HEK293 (cell line): Measurements from ENCODE around the gene FEV.

ENCODE experiments used
- BCL11A ChIP-seq: fragments of 450-650 bp; formaldehyde crosslinking; IDR thresholded peaks from 2 replicates; pipeline ENCODE4 v1.5.1; 2016; ENCODE audit warnings: low read depth, missing biosample characterization, missing genetic modification characterization
- KLF1 ChIP-seq: fragments of 450-650 bp; formaldehyde crosslinking; IDR thresholded peaks from 2 replicates; pipeline ENCODE4 v1.5.1; 2016; ENCODE audit warnings: missing biosample characterization, missing genetic modification characterization
- MEIS1 ChIP-seq: sonication (generic); formaldehyde crosslinking; IDR thresholded peaks from 2 replicates; pipeline ENCODE4 v1.8.1; 2022; ENCODE audit warnings: missing genetic modification reagents, mild to moderate bottlenecking, borderline replicate concordance
- OSR2 ChIP-seq: fragments of 450-650 bp; formaldehyde crosslinking; IDR thresholded peaks from 2 replicates; pipeline ENCODE4 v1.5.1; 2016; ENCODE audit warnings: missing biosample characterization, missing genetic modification characterization
- SETDB1 ChIP-seq: IDR thresholded peaks from one replicate; pipeline ENCODE4 v1.6.1; 2017; ENCODE audit warnings: mild to moderate bottlenecking, low read length, moderate library complexity, mixed read lengths; ENCODE audit not compliant: insufficient read length
- SP2 ChIP-seq: fragments of 450-650 bp; formaldehyde crosslinking; IDR thresholded peaks from 2 replicates; pipeline ENCODE4 v1.5.1; 2016; ENCODE audit warnings: missing biosample characterization, missing genetic modification characterization
- YY1 ChIP-seq: fragments of 450-650 bp; formaldehyde crosslinking; IDR thresholded peaks from 2 replicates; pipeline ENCODE4 v1.5.1; 2018; ENCODE audit warnings: missing biosample characterization, missing genetic modification characterization
- ZBTB17 ChIP-seq: fragments of 450-650 bp; formaldehyde crosslinking; IDR thresholded peaks from 2 replicates; pipeline ENCODE4 v1.5.1; 2016; ENCODE audit warnings: missing biosample characterization, missing genetic modification characterization
- ZBTB26 ChIP-seq: fragments of 450-650 bp; formaldehyde crosslinking; optimal IDR thresholded peaks from 2 replicates; pipeline ENCODE3; 2016; ENCODE audit warnings: missing biosample characterization, mild to moderate bottlenecking, missing genetic modification characterization
- ZBTB6 ChIP-seq: fragments of 450-650 bp; formaldehyde crosslinking; IDR thresholded peaks from 2 replicates; pipeline ENCODE4 v1.5.1; 2017; ENCODE audit warnings: missing biosample characterization, missing genetic modification characterization
- ZNF112 ChIP-seq: fragments of 450-650 bp; formaldehyde crosslinking; IDR thresholded peaks from 2 replicates; pipeline ENCODE4 v1.5.0; 2017; ENCODE audit warnings: missing biosample characterization, missing genetic modification characterization
- ZNF121 ChIP-seq: fragments of 450-650 bp; formaldehyde crosslinking; IDR thresholded peaks from 2 replicates; pipeline ENCODE4 v1.5.1; 2016; ENCODE audit warnings: missing biosample characterization, missing genetic modification characterization
- ZNF140 ChIP-seq: fragments of 450-650 bp; formaldehyde crosslinking; IDR thresholded peaks from 2 replicates; pipeline ENCODE4 v1.5.1; 2016; ENCODE audit warnings: missing biosample characterization, missing genetic modification characterization
- ZNF354C ChIP-seq: fragments of 450-650 bp; formaldehyde crosslinking; IDR thresholded peaks from 2 replicates; pipeline ENCODE4 v1.5.1; 2016; ENCODE audit warnings: missing biosample characterization, missing genetic modification characterization, low read depth, borderline replicate concordance
- ZNF426 ChIP-seq: fragments of 450-650 bp; formaldehyde crosslinking; IDR thresholded peaks from 2 replicates; pipeline ENCODE4 v1.5.1; 2017; ENCODE audit warnings: missing biosample characterization, missing genetic modification characterization, mild to moderate bottlenecking, inconsistent platforms, moderate library complexity
- ZNF48 ChIP-seq: fragments of 450-650 bp; formaldehyde crosslinking; IDR thresholded peaks from 2 replicates; pipeline ENCODE4 v1.5.1; 2016; ENCODE audit warnings: missing biosample characterization, missing genetic modification characterization
- ZNF514 ChIP-seq: fragments of 450-650 bp; formaldehyde crosslinking; IDR thresholded peaks from 2 replicates; pipeline ENCODE4 v1.5.1; 2016; ENCODE audit warnings: missing biosample characterization, missing genetic modification characterization
- ZNF518A ChIP-seq: fragments of 450-650 bp; formaldehyde crosslinking; conservative IDR thresholded peaks from 2 replicates; pipeline ENCODE4 v1.5.1; 2016; ENCODE audit warnings: low read depth, missing biosample characterization, missing genetic modification characterization
- ZNF548 ChIP-seq: fragments of 450-650 bp; formaldehyde crosslinking; IDR thresholded peaks from 2 replicates; pipeline ENCODE4 v1.5.1; 2016; ENCODE audit warnings: missing biosample characterization, missing genetic modification characterization
- ZNF558 ChIP-seq: fragments of 450-650 bp; formaldehyde crosslinking; IDR thresholded peaks from 2 replicates; pipeline ENCODE4 v1.5.1; 2016; ENCODE audit warnings: missing biosample characterization, missing genetic modification characterization
- ZNF561 ChIP-seq: fragments of 450-650 bp; IDR thresholded peaks from 2 replicates; pipeline ENCODE4 v1.5.1; 2018; ENCODE audit warnings: missing biosample characterization, missing genetic modification characterization, borderline replicate concordance
- ZNF621 ChIP-seq: fragments of 450-650 bp; formaldehyde crosslinking; IDR thresholded peaks from 2 replicates; pipeline ENCODE4 v1.5.1; 2017; ENCODE audit warnings: missing biosample characterization, missing genetic modification characterization
- ZNF623 ChIP-seq: fragments of 450-650 bp; formaldehyde crosslinking; IDR thresholded peaks from 2 replicates; pipeline ENCODE4 v1.5.1; 2016; ENCODE audit warnings: missing biosample characterization, missing genetic modification characterization
- ZNF677 ChIP-seq: fragments of 450-650 bp; IDR thresholded peaks from 2 replicates; pipeline ENCODE4 v1.5.0; 2018; ENCODE audit warnings: missing biosample characterization, mild to moderate bottlenecking, missing genetic modification characterization, moderate library complexity
- ZNF776 ChIP-seq: fragments of 450-650 bp; formaldehyde crosslinking; IDR thresholded peaks from 2 replicates; pipeline ENCODE4 v1.5.0; 2017; ENCODE audit warnings: missing biosample characterization, missing genetic modification characterization, borderline replicate concordance
- ZNF843 ChIP-seq: fragments of 450-650 bp; formaldehyde crosslinking; IDR thresholded peaks from 2 replicates; pipeline ENCODE4 v1.5.1; 2016; ENCODE audit warnings: missing biosample characterization, missing genetic modification characterization
- TF ChIP-seq, protein P1 (sequence below): fragments of 450-650 bp; formaldehyde crosslinking; IDR thresholded peaks from 2 replicates; pipeline ENCODE4 v1.5.1; 2017; ENCODE audit warnings: missing biosample characterization, missing genetic modification characterization
- TF ChIP-seq, protein P2 (sequence below): fragments of 450-650 bp; formaldehyde crosslinking; IDR thresholded peaks from 2 replicates; pipeline ENCODE4 v1.5.1; 2016; ENCODE audit warnings: missing biosample characterization, missing genetic modification characterization
- TF ChIP-seq, protein P3 (sequence below): fragments of 450-650 bp; formaldehyde crosslinking; IDR thresholded peaks from 2 replicates; pipeline ENCODE4 v1.5.1; 2016; ENCODE audit warnings: missing biosample characterization, missing genetic modification characterization

FEV gene

DNA sequence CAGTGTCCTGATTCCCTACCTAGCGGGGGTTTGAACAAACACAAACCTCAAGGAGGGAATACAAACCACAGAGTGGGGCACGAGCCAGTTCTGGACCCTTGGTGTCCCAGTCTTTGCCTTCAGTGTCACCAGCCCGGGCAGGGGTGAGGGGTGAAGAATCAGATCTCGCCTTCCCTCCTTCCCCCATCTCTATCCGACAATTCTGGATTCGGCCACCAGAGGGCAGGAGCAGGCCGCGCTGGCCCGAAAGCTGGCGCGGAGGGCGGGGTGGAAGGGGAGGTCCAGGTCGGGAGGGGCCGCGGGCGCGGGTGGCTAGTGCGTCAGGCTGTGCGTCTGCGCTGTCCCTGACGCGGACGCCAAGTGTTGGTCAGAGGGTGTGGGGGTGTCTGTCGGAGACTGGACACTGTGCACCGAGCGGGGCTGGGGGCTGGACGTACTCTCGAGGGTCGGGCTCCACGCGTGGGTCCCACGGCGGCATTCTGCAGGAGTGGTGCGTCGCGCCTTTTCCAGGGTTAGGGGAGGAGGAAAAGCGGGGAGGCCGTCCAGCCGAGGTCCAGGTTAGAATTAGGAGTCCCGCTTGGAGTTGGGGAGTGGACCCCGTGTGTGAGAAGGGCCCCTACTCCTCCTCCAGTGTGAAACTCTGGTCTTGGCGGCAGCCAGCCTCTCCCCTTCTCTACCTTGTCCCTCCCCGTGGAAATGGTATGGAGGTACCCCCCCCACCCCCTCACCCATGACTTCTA lies 11.2 kb upstream of the FEV start (continued):
- TF ChIP-seq ZBTB6 (tag by site-specific recombination) (no peak), ZNF514 (tag by site-specific recombination) (no peak), ZNF518A (tag by site-specific recombination) (no peak), BCL11A (tag by site-specific recombination) (peak; percentile 23; the same call in 1 of the 2 replicates), SP2 (peak; percentile 16; the same call in 1 of the 2 replicates), MEIS1 (CRISPR knock-in tag) (no peak), ZBTB17 (no peak), ZBTB26 (tag by site-specific recombination) (peak; percentile 49), ZNF140 (tag by site-specific recombination) (no peak), ZNF677 (tag by site-specific recombination) (no peak), YY1 (tag by site-specific recombination) (no peak), ZNF621 (tag by site-specific recombination) (no peak), KLF1 (peak; percentile 55), OSR2 (tag by site-specific recombination) (no peak), ZNF48 (tag by site-specific recombination) (no peak), ZNF112 (no peak), SETDB1 (no peak), ZNF561 (no peak), ZNF354C (tag by site-specific recombination) (no peak), ZNF426 (tag by site-specific recombination) (no peak), ZNF776 (no peak), ZNF843 (tag by site-specific recombination) (no peak), ZNF558 (tag by site-specific recombination) (no peak), ZNF548 (tag by site-specific recombination) (no peak), ZNF623 (tag by site-specific recombination) (no peak), ZNF121 (no peak)
- TF ChIP-seq, protein P1, sequence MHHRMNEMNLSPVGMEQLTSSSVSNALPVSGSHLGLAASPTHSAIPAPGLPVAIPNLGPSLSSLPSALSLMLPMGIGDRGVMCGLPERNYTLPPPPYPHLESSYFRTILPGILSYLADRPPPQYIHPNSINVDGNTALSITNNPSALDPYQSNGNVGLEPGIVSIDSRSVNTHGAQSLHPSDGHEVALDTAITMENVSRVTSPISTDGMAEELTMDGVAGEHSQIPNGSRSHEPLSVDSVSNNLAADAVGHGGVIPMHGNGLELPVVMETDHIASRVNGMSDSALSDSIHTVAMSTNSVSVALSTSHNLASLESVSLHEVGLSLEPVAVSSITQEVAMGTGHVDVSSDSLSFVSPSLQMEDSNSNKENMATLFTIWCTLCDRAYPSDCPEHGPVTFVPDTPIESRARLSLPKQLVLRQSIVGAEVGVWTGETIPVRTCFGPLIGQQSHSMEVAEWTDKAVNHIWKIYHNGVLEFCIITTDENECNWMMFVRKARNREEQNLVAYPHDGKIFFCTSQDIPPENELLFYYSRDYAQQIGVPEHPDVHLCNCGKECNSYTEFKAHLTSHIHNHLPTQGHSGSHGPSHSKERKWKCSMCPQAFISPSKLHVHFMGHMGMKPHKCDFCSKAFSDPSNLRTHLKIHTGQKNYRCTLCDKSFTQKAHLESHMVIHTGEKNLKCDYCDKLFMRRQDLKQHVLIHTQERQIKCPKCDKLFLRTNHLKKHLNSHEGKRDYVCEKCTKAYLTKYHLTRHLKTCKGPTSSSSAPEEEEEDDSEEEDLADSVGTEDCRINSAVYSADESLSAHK (tag by site-specific recombination), result no peak
- TF ChIP-seq, protein P2, sequence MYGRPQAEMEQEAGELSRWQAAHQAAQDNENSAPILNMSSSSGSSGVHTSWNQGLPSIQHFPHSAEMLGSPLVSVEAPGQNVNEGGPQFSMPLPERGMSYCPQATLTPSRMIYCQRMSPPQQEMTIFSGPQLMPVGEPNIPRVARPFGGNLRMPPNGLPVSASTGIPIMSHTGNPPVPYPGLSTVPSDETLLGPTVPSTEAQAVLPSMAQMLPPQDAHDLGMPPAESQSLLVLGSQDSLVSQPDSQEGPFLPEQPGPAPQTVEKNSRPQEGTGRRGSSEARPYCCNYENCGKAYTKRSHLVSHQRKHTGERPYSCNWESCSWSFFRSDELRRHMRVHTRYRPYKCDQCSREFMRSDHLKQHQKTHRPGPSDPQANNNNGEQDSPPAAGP (tag by site-specific recombination), result 0 out of 2 replicates have a peak, but pooled peaks have one; percentile 16
- TF ChIP-seq, protein P3, sequence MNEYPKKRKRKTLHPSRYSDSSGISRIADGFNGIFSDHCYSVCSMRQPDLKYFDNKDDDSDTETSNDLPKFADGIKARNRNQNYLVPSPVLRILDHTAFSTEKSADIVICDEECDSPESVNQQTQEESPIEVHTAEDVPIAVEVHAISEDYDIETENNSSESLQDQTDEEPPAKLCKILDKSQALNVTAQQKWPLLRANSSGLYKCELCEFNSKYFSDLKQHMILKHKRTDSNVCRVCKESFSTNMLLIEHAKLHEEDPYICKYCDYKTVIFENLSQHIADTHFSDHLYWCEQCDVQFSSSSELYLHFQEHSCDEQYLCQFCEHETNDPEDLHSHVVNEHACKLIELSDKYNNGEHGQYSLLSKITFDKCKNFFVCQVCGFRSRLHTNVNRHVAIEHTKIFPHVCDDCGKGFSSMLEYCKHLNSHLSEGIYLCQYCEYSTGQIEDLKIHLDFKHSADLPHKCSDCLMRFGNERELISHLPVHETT (tag by site-specific recombination), result no peak
